ENCODE results near the gene C1orf21. TPM values are rescaled to one million over a fixed set of nuclear protein-coding genes. Genes with fewer than 3 reads are reported as not detected.

C1orf21 gene
- total RNA-seq, 1 donor: 47.3 TPM

- no peak overlapping the region for H3K4me3 ChIP-seq (ENCODE audit: low read depth, low read length)
- DNase-seq (ENCODE audit: low read depth): peak; percentile 48
- TF ChIP-seq CTCF (IDR thresholded peaks at IDR 0.05; ENCODE audit: insufficient read depth, low read length): no peak
Measured at GRCh38 chr1:184485751-184486723, 99.2 kb downstream of the C1orf21 start.

GRCh38 chr1:184486761-184487445 lies 100.1 kb downstream of the C1orf21 start:
- no peak overlapping the region for H3K4me3 ChIP-seq (ENCODE audit: low read depth, low read length)
- no peak for DNase-seq (ENCODE audit: low read depth)
- no peak for TF ChIP-seq CTCF (IDR thresholded peaks at IDR 0.05; ENCODE audit: insufficient read depth, low read length)

- TF ChIP-seq CTCF (IDR thresholded peaks at IDR 0.05; ENCODE audit: insufficient read depth, low read length): no peak
- no peak overlapping the region for H3K4me3 ChIP-seq (ENCODE audit: low read depth, low read length)
- peak; percentile 41 for DNase-seq (ENCODE audit: low read depth)
Measured at GRCh38 chr1:184487531-184488193, 100.8 kb downstream of the C1orf21 start.

GRCh38 chr1:184489908-184490307 lies 103.1 kb downstream of the C1orf21 start:
- TF ChIP-seq CTCF (IDR thresholded peaks at IDR 0.05; ENCODE audit: insufficient read depth, low read length): no peak
- no peak overlapping the region for H3K4me3 ChIP-seq (ENCODE audit: low read depth, low read length)
- no peak for DNase-seq (ENCODE audit: low read depth)

GRCh38 chr1:184492536-184492935 lies 105.7 kb downstream of the C1orf21 start:
- no peak for DNase-seq (ENCODE audit: low read depth)
- TF ChIP-seq CTCF (IDR thresholded peaks at IDR 0.05; ENCODE audit: insufficient read depth, low read length): no peak

GRCh38 chr1:184493987-184494388 lies 107.2 kb downstream of the C1orf21 start:
- H3K4me3 ChIP-seq (ENCODE audit: low read depth, low read length): no peak overlapping the region
- no peak for TF ChIP-seq CTCF (IDR thresholded peaks at IDR 0.05; ENCODE audit: insufficient read depth, low read length)

More at GRCh38 chr1:184492536-184492935, 105.7 kb downstream of the C1orf21 start:
- no peak overlapping the region for H3K4me3 ChIP-seq (ENCODE audit: low read depth, low read length)

More at GRCh38 chr1:184493987-184494388, 107.2 kb downstream of the C1orf21 start:
- no peak for DNase-seq (ENCODE audit: low read depth)

Measured in fibroblast of the aortic adventitia (primary cell).